UCSD-AML1 (cell line): ENCODE results near the gene SYNGR2.
"Not testable (repeated sequence)": the region's sequence is repeated elsewhere in the genome, so short reads cannot be mapped to it uniquely, and the experiment has no call there.

ENCODE experiments used
- DNase-seq: peaks from one replicate; lab custom pipeline; 2025; ENCODE audit not compliant: unreplicated experiment; lab: John Stamatoyannopoulos, UW

SYNGR2 gene

GRCh38 chr17:78129351-78130089 is 38.9 kb upstream of the SYNGR2 start:
- DNase-seq = peak; percentile 54

DNA sequence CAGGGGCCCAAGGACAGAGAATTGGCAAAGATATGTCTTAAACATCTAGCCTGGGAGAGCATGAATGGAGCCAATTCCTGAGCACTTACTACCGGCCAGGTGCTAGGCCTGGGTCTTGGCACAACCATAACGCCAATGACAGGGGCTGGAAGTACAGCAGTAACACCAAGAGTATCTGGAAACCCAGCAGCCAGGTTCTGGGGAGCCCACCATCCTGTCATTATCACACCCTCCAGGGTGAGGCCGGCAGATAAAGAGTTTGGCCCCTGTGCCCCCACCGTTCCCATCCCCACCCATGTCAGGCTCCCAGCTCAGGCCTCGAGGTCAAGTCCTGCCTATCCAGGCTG is 38.3 kb upstream of the SYNGR2 start:
- no peak for DNase-seq

GRCh38 chr17:78130437-78131101 is 37.8 kb upstream of the SYNGR2 start, which contains the start of gene TMC8:
TMC8 (plus strand) TSS chr17:78130771; CDS start chr17:78131589, 818 bp downstream.
- peak; percentile 86 for DNase-seq

DNA sequence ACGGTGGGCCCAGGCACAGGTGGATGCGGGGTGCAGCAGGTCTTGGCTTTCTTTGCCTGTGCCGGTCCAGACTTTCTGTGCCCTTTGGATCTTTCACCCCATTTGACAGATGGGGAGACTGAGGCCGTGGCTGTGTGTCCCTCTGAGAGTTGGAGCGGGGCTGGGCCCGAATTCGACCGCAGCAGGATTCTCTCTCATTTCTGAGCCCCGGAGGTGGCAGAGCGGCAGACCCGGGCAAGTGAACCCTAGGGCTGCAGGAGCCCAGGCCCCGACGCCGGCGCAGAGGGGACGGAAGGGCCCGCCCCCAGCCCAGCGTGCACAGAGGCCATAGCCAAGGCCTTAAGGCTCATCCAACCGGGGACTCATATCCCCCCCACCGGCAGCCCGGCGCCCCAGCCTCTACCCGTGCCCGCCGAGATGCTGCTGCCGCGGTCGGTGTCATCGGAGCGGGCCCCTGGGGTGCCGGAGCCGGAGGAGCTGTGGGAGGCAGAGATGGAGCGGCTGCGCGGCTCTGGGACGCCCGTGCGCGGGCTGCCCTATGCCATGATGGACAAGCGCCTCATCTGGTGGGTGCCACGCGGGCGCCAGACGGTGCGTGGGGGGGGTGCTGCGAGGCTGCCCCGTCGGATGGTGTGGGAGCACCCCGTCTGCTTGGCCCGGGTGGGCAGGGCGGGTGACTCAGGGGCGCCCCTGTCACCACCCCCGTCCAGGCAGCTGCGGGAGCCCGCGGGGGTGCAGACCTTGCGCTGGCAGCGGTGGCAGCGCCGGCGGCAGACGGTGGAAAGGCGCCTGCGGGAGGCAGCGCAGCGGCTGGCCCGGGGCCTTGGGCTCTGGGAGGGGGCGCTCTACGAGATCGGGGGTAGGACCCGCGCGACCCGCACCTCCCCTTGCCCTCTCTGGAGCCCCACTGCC is 37.0 kb upstream of the SYNGR2 start:
- peak; percentile 48 for DNase-seq

DNA sequence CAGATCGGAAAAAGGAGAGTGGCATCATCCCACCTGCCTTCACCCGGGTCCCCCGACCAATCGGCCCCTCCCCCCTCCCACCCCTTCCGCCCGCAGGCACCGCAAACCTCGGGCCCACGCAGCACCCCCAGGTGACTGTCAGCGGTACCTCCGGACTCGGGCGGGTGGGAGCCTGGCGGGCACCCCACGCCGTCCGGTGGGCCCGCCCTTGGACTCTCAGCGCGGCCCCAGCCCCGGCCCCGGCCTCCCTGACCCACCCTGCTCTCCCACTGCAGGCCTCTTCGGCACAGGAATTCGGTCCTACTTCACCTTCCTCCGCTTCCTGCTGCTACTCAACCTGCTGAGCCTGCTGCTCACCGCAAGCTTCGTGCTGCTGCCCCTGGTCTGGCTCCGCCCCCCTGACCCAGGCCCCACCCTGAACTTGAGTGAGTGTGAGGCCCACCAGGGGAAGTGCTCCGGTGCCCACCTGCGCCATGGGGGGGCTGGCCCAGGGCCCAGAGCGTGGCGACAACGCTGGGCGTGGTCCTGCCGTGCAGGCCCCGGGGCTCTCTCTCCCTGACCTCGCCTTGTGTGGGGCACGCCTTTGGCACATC is 36.2 kb upstream of the SYNGR2 start:
- peak; percentile 66 for DNase-seq

DNA sequence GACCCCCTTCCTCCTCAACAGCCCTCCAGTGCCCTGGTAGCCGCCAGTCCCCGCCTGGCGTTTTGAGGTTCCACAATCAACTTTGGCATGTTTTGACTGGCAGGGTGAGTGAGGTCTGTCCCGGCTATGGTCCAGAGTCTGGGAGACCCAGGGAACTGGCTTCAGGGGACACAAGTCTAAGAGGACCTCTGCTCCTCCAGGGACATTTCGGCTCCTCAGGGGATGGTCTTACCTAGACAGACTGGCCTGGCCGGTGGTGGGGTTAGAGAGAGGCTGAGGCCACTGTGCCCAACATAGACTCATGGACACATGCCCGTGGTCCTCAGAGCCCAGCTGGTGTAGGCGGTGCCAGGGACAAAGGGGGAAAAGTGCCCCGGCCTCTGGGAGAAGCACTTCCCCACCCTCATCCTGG is 35.6 kb upstream of the SYNGR2 start:
- no peak for DNase-seq

GRCh38 chr17:78133179-78133951 is 35.0 kb upstream of the SYNGR2 start:
- no peak for DNase-seq

DNA sequence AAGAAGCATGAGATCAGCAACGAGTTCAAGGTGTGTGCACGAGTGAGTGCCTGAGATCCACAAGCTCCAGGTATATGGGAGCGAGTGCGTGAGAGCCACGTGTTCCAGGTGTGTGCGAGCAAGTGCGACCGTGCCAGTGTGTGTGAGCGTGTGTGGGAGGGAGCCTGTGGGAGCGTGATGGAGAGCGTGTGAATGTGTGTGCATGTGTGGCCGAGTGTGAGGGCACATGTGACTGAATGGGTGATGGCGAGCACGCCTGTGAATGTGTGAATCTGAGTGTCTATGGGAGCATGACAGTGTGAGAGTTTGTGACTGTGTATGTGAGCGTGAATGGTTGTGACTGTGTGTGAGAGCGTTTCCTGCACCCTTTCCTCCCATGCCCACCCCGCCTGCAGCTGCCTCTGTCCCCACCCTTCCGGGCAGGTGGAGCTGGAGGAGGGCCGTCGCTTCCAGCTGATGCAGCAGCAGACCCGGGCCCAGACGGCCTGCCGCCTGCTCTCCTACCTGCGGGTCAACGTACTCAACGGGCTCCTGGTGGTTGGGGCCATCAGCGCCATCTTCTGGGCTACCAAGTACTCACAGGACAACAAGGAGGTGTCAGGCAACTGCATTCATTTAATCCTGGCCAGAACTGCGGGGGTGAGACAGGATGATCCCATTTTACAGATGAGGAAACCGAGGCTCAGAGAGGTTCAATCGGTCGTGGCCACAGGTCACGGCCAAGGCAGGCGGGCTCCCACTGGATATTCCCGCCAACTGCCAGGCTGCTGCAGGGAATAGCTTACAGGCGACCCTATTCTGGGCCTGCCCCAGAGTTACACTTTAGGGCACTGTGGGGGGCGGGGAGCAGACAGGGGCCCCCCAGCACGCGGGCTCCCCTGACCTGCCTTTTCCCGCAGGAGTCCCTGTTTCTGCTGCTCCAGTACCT is 34.1 kb upstream of the SYNGR2 start:
- DNase-seq = peak; percentile 52

- DNase-seq = no peak
These were observed 33.4 kb upstream of the SYNGR2 start for GRCh38 chr17:78134899-78135385.

GRCh38 chr17:78135858-78136500 is 32.4 kb upstream of the SYNGR2 start:
- no peak for DNase-seq

- peak; percentile 65 for DNase-seq
These were observed 30.8 kb upstream of the SYNGR2 start for GRCh38 chr17:78137392-78138203.

DNA sequence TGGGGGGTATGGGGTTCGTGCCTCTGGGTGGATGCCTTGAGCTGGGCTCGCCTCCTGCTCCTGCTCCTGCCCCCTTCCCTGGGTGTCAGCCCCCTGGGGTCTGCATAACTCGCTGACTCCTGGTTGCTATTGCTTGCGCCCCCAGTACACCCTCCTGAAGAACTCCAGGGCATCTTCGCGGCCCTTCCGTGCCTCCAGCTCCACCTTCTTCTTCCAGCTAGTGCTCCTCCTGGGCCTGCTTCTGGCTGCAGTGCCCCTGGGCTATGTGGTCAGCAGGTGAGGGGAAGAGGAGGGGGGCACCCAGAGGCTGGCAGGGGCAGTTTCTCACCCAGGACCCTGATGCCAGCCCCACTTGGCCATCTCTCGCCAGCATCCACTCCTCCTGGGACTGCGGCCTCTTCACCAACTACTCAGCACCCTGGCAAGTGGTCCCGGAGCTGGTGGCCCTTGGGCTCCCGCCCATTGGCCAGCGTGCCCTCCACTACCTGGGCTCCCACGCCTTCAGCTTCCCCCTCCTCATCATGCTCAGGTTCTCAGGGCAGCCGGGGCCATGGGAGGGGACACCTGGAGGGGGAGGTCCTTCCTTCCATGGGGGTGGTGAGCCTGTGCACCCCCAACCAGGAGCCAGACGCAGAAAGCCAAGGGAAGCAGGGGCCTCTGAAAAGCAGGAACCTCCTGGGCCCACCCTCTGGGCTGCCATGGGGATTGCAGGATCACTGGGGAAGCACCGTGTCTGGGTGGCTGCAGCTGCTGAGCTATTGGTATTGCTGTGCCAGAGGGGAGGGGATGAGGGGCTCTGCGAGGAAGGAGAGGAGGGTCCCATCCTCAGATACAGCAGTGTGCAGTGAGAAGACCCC is 29.9 kb upstream of the SYNGR2 start:
- DNase-seq = no peak

DNA sequence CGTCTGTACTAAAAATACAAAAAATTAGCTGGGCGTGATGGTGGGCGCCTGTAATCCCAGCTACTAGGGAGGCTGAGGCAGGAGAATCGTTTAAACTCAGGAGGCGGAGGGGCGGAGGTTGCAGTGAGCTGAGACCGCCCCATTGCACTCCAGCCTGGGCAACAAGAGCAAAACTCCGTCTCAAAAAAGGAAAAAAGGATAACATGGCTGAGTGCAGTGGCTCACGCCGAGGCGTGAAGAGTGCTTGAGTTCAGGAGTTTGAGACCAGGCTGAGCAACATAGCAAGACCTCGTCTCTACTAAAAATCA is 28.6 kb upstream of the SYNGR2 start:
- DNase-seq = not testable (repeated sequence)

DNA sequence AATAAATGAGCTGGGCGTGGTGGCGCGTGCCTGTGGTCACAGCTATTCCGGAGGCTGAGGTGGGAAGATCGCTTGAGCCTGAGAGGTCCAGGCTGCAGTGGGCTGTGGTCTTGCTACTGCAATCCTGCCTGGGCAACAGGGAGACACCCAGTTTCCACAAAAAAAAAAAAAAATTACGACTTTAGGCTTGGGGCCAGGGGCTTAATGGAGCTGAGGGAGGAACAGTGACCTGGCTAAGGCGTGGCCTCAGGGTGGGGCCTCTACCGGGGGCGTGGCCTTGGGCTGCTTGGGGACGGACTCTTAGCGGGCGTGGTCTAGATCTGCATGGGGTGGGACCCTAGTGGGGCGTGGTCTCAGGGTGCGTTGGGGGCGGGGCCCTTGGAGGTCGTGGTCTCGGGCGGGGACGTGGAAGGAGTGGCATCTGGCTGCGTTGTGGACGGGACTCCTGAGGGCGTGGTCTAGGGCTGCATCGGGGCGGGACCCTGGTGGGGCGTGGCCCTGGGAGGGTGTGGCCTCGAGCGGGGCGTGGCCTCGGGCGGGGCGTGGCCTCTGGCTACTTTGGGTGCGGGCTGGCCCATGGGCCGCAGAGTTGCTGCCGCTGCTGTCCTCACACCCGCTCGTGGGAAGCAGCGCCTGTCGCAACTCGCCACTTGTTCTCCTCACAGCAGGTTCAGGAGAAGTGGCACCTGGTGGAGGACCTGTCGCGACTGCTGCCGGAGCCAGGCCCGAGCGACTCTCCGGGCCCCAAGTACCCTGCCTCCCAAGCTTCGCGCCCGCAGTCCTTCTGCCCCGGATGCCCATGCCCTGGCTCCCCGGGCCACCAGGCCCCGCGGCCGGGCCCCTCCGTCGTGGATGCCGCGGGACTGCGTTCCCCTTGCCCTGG is 28.0 kb upstream of the SYNGR2 start:
- DNase-seq = peak; percentile 99

DNA sequence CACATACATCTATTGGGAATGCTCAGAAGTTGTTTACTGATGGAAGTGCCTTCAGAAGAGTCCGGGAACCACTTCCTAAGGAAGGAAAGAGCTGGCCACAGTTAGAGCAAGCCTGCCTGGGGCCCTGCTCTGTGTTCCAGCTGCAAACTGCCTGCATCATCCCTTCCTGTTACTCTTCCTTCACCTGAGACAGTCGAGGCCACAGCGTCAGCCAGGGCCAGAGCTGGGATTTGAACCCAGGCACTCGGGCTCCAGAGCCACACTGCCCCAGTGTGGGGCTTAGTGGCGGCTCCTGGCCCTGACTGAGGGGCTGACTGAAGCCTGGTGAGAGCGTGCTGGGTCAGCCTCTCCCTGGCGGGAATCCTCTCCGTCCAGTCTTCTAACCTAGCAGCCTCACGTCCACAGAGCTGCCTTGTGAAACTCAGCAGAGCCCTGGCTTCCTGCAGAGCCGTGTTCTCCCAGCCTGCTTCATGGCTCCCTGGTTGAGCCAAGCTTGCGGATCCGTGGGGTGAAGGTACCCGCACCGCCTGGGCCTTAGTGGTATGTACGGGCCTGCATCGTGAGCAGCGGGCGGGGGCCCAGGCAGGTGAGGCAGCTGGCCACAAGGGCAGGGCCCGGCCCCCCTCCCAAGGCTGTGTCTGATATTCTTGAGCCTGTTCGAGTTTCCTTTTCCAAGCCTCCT is 26.8 kb upstream of the SYNGR2 start:
- no peak for DNase-seq
